DND-41 (cell line): ENCODE measurements around the gene MMAB.

ENCODE experiments used
- ATAC-seq: fragments of 200-7000 bp; cut with Tn5 transposase; 3 replicates; pipeline ENCODE4 v1.9.1; 2021; ENCODE audit warnings: low read depth; ENCODE audit not compliant: insufficient read depth
- DNase-seq: peaks from one replicate; pipeline ENCODE4 v3.0.0-alpha.2; 2020
- H2AFZ ChIP-seq: 2 replicates; pipeline ENCODE4 v1.6.0; 2012; ENCODE audit warnings: low read depth, low read length
- H3K27ac ChIP-seq: 2 replicates; pipeline ENCODE4 v1.5.1; 2012; ENCODE audit warnings: low read length, inconsistent platforms
- H3K27me3 ChIP-seq: fragments of 200-600 bp; sonication (generic); 2 replicates; pipeline ENCODE4 v1.6.0; 2012; ENCODE audit warnings: low read length, mild to moderate bottlenecking, inconsistent platforms; ENCODE audit not compliant: insufficient read depth, poor library complexity
- H3K36me3 ChIP-seq: 2 replicates; pipeline ENCODE4 v1.5.1; 2012; ENCODE audit warnings: low read length, inconsistent platforms; ENCODE audit not compliant: insufficient read depth
- H3K4me1 ChIP-seq: 2 replicates; pipeline ENCODE4 v1.5.1; 2012; ENCODE audit warnings: mild to moderate bottlenecking, low read length; ENCODE audit not compliant: insufficient read depth
- H3K4me2 ChIP-seq: 2 replicates; pipeline ENCODE4 v1.6.0; 2012; ENCODE audit warnings: mild to moderate bottlenecking, moderate library complexity, low read length, inconsistent platforms; ENCODE audit not compliant: insufficient read depth
- H3K4me3 ChIP-seq, 2 experiments: fragments of 200-600 bp in 1 of 2; shearing (Covaris generic) in 1 of 2; 2 replicates each; pipeline ENCODE4 v1.5.1; 2012 to 2016; ENCODE audit warnings: inconsistent platforms in 2 of 2, low read length in 2 of 2, mild to moderate bottlenecking in 2 of 2, low read depth in 1 of 2, moderate library complexity in 1 of 2
- H3K79me2 ChIP-seq: 2 replicates; pipeline ENCODE4 v1.6.0; 2012; ENCODE audit warnings: low read length, inconsistent platforms; ENCODE audit not compliant: insufficient read depth
- H3K9ac ChIP-seq: 2 replicates; pipeline ENCODE4 v1.6.0; 2012; ENCODE audit warnings: low read depth, mild to moderate bottlenecking, inconsistent platforms, low read length, moderate library complexity
- H3K9me3 ChIP-seq: 2 replicates; pipeline ENCODE4 v1.5.1; 2012; ENCODE audit warnings: low read length, moderate library complexity, mild to moderate bottlenecking, inconsistent platforms; ENCODE audit not compliant: insufficient read depth, severe bottlenecking
- H4K20me1 ChIP-seq: 2 replicates; pipeline ENCODE4 v1.6.0; 2012; ENCODE audit warnings: low read length; ENCODE audit not compliant: insufficient read depth
- CTCF ChIP-seq: IDR thresholded peaks from 2 replicates; pipeline ENCODE4 v1.5.1; 2012; ENCODE audit warnings: borderline replicate concordance, low read length, moderate library complexity, mild to moderate bottlenecking; ENCODE audit not compliant: poor library complexity, severe bottlenecking; ENCODE audit errors: extremely low read depth
- EZH2 ChIP-seq: IDR thresholded peaks from 3 replicates; pipeline ENCODE4 v1.6.1; 2012; ENCODE audit warnings: borderline replicate concordance, low read depth, mild to moderate bottlenecking, moderate library complexity, low read length, inconsistent platforms; ENCODE audit not compliant: severe bottlenecking

The MMAB gene

DNA sequence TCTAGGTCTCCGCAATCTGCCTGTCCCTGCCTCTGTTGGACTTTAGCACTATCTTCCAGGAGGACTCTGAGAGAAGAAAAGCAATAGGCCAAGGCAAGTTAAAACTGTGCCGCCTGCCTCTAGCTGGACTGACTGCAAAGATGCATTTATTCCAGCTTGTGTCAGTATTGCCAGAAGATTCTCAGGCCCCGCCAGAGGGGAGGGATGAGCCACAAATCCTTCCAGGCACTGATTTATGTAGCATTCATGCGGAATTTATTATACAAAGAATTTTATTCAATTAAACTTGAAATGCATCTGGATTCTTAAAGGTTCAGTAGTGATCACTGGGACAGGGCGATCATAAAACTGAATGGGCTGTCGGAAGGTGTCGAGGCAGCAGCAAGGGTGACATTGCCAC, 19.8 kb downstream of the MMAB start:
- Histone ChIP-seq H3K4me2 (no peak overlapping the region), H3K79me2 (no peaks in the 10 kb centered on the region), H4K20me1 (peaks cover 4% of the 10 kb centered on the region), H3K4me3 (no peak overlapping the region), H3K27ac (no peak overlapping the region), H3K9me3 (no peaks in the 10 kb centered on the region), H3K27me3 (peaks cover 1% of the 10 kb centered on the region), H3K4me1 (no peaks in the 10 kb centered on the region), H2AFZ (no peak overlapping the region), H3K36me3 (no peaks in the 10 kb centered on the region), H3K9ac (no peak overlapping the region)
- ATAC-seq: no peak
- no peak for DNase-seq
- no peak for TF ChIP-seq EZH2
- no peak for TF ChIP-seq CTCF

GRCh38 chr12:109552971-109553370, 20.3 kb downstream of the MMAB start:
- ATAC-seq (no peak), DNase-seq (no peak)
- no peak for TF ChIP-seq CTCF
- TF ChIP-seq EZH2: no peak
- no peak overlapping the region for H3K27ac ChIP-seq
- no peak overlapping the region for H3K4me2 ChIP-seq
- peaks cover 4% of the 10 kb centered on the region for H4K20me1 ChIP-seq
- no peak overlapping the region for H3K9ac ChIP-seq
- no peaks in the 10 kb centered on the region for H3K36me3 ChIP-seq
- no peaks in the 10 kb centered on the region for H3K79me2 ChIP-seq
- H3K4me3 ChIP-seq: no peak overlapping the region
- H3K27me3 ChIP-seq: peaks cover 6% of the 10 kb centered on the region
- no peaks in the 10 kb centered on the region for H3K4me1 ChIP-seq
- no peak overlapping the region for H2AFZ ChIP-seq
- H3K9me3 ChIP-seq: no peaks in the 10 kb centered on the region

DNA sequence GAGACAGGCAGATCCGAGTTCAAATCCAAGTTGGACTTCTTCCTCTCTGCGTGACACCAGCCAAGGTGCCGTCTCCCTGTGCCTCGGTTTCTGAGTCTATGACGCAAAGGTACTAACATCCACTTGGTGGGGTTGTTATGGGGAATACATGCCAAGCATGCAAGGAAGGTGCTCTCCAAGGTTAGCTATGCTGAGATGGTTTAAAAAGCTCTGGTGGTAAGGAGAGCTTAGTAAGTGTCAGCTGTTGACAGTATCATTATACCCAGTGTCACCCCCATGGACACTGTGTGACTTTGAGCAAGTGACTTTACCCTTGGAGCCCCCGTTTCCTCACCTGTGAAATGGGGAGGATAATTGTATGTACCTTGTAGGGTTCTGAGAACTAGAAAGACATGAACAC, 22.2 kb downstream of the MMAB start:
- no peaks in the 10 kb centered on the region; the same call in 1 of the 2 replicates for H4K20me1 ChIP-seq
- DNase-seq: no peak
- H3K9me3 ChIP-seq: no peaks in the 10 kb centered on the region
- H3K27ac ChIP-seq: no peak overlapping the region
- no peak for TF ChIP-seq CTCF
- TF ChIP-seq EZH2: no peak
- peaks cover 6% of the 10 kb centered on the region for H3K27me3 ChIP-seq
- no peaks in the 10 kb centered on the region for H3K36me3 ChIP-seq
- no peak overlapping the region for H3K4me3 ChIP-seq
- no peaks in the 10 kb centered on the region for H3K4me1 ChIP-seq
- H2AFZ ChIP-seq: no peak overlapping the region
- no peak for ATAC-seq
- H3K79me2 ChIP-seq: no peaks in the 10 kb centered on the region
- no peak overlapping the region for H3K4me2 ChIP-seq
- no peak overlapping the region for H3K9ac ChIP-seq

DNA sequence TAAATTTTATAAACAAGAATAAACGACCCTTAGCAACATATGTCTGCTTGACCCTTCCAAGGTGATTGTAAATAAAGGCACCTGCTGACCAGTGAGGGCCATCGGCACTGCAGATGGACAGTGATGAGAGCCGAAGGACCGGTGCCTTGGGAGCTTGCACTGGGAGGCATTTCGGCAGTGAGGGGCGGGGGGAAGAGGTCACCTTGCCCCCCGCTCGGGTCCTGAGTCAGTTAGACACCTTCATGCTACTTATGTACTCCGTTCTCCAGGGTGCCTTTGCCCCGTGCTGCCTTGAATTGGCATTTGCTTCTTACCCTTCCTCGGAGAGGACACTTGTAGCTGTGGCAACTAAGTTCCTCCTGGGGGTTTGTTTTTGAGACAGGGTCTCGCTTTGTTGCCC, 23.0 kb downstream of the MMAB start:
- no peaks in the 10 kb centered on the region for H3K9me3 ChIP-seq
- no peaks in the 10 kb centered on the region for H3K79me2 ChIP-seq
- H3K27ac ChIP-seq: no peak overlapping the region
- H3K27me3 ChIP-seq: peaks cover 6% of the 10 kb centered on the region
- no peak for ATAC-seq
- H4K20me1 ChIP-seq: no peaks in the 10 kb centered on the region; the same call in 1 of the 2 replicates
- no peak overlapping the region for H2AFZ ChIP-seq
- no peaks in the 10 kb centered on the region for H3K4me1 ChIP-seq
- H3K9ac ChIP-seq: no peak overlapping the region
- DNase-seq: no peak
- no peak overlapping the region for H3K4me2 ChIP-seq
- TF ChIP-seq EZH2 (no peak), CTCF (no peak)
- H3K36me3 ChIP-seq: no peaks in the 10 kb centered on the region
- no peak overlapping the region for H3K4me3 ChIP-seq
